HTR-8/SVneo (cell line): ENCODE data around the gene L3MBTL4.
"Not testable (repeated sequence)": the region's sequence is repeated elsewhere in the genome, so short reads cannot be mapped to it uniquely, and the experiment has no call there.

Experiments
- DNase-seq: peaks from one replicate; pipeline ENCODE4 v3.0.0; 2011; ENCODE audit warnings: low spot score, mixed read lengths; ENCODE audit not compliant: insufficient read length
- FAIRE-seq: peaks from 2 replicates; lab custom pipeline; 2011; peaks lifted over from hg19 to GRCh38; lab: Jason Lieb, UNC

Gene L3MBTL4

GRCh38 chr18:6408543-6408942, 6.2 kb downstream of the L3MBTL4 start:
- FAIRE-seq, DNase-seq: not testable (repeated sequence)

- no peak for DNase-seq
- FAIRE-seq, result no peak
Measured at GRCh38 chr18:6406910-6407470, 7.7 kb downstream of the L3MBTL4 start.

- FAIRE-seq (no peak), DNase-seq (no peak)
Measured at GRCh38 chr18:6406075-6406909, 8.4 kb downstream of the L3MBTL4 start.

GRCh38 chr18:6405237-6406074, 9.3 kb downstream of the L3MBTL4 start:
- FAIRE-seq (no peak), DNase-seq (no peak)

- DNase-seq (no peak), FAIRE-seq (no peak)
Measured at GRCh38 chr18:6404834-6405233, 9.9 kb downstream of the L3MBTL4 start.

GRCh38 chr18:6401687-6402086, 13.0 kb downstream of the L3MBTL4 start:
- DNase-seq, result no peak
- FAIRE-seq, result no peak

- DNase-seq (no peak), FAIRE-seq (no peak)
Measured at GRCh38 chr18:6399776-6400175, 14.9 kb downstream of the L3MBTL4 start.

GRCh38 chr18:6397931-6398566, 16.7 kb downstream of the L3MBTL4 start:
- DNase-seq (no peak), FAIRE-seq (no peak)

- no peak for DNase-seq
- no peak for FAIRE-seq
Measured at GRCh38 chr18:6396847-6397246, 17.9 kb downstream of the L3MBTL4 start.

GRCh38 chr18:6396276-6396675, 18.4 kb downstream of the L3MBTL4 start:
- DNase-seq, result no peak
- FAIRE-seq, result no peak

- no peak for FAIRE-seq
Measured at GRCh38 chr18:6389005-6389404, 25.7 kb downstream of the L3MBTL4 start.

GRCh38 chr18:6382963-6383362, 31.7 kb downstream of the L3MBTL4 start:
- FAIRE-seq (no peak), DNase-seq (no peak)

More at GRCh38 chr18:6389005-6389404, 25.7 kb downstream of the L3MBTL4 start:
- no peak for DNase-seq

GRCh38 chr18:6377473-6377872, 37.2 kb downstream of the L3MBTL4 start:
- not testable (repeated sequence) for FAIRE-seq, DNase-seq

- no peak for FAIRE-seq
- DNase-seq, result no peak
Measured at GRCh38 chr18:6376433-6377229, 38.1 kb downstream of the L3MBTL4 start.

GRCh38 chr18:6374935-6375529, 39.7 kb downstream of the L3MBTL4 start:
- DNase-seq (no peak), FAIRE-seq (no peak)

GRCh38 chr18:6374340-6374739, 40.4 kb downstream of the L3MBTL4 start:
- no peak for DNase-seq
- no peak for FAIRE-seq

- no peak for FAIRE-seq
Measured at GRCh38 chr18:6373187-6373586, 41.5 kb downstream of the L3MBTL4 start.

GRCh38 chr18:6370886-6371635, 43.6 kb downstream of the L3MBTL4 start:
- no peak for FAIRE-seq
- DNase-seq, result no peak

More at GRCh38 chr18:6373187-6373586, 41.5 kb downstream of the L3MBTL4 start:
- DNase-seq, result no peak
